ENCODE measurements around the gene C1orf226. TPM values are rescaled to one million over a fixed set of nuclear protein-coding genes. Genes with fewer than 3 reads are reported as not detected.

Gene C1orf226
- total RNA-seq, 2 donors from 2014 or later = 5.1 to 6.2 TPM

DNA sequence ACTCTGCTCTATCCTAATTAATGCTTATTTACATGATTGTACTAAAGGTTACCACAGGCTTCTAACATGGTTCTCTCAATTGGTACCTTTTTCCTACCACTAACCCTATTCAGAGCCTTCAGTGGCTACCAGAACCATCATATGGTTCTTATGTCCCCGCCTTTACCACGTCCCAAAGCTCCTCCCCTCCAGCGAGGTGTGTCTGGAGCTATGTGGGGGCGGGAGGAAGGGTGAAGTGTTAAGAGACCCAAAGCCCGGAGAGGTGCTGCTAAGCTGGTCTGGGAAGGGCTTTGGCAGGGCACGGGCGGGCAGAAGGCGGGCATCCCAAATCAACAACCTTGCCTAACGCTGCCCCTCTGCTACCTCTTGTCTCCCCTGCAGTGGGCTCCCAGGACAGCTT, 14.9 kb upstream of the C1orf226 start:
- Mint-ChIP-seq H3K4me1 (no peaks in the 10 kb centered on the region), H3K9me3 (no peaks in the 10 kb centered on the region), H3K27me3 (ENCODE audit: insufficient read depth) (peaks cover 7% of the 10 kb centered on the region), H3K27ac (no peak overlapping the region), H3K4me3 (no peak overlapping the region), H3K36me3 (ENCODE audit: low read depth) (no peaks in the 10 kb centered on the region)
- no peak for DNase-seq
- H3K4me1 ChIP-seq (ENCODE audit: control insufficient read depth, insufficient read depth, low read length) = no peaks in the 10 kb centered on the region
- H3K4me3 ChIP-seq (ENCODE audit: low read length) = no peak overlapping the region
- H3K27ac ChIP-seq (ENCODE audit: low read depth, low read length) = no peak overlapping the region
- H3K9me3 ChIP-seq (ENCODE audit: control insufficient read depth, low read length) = no peaks in the 10 kb centered on the region
- no peaks in the 10 kb centered on the region for H3K36me3 ChIP-seq (ENCODE audit: control insufficient read depth, insufficient read depth, low read length)
- 95 to 100% methylated on average over 4 to 9 of the region's 9 CpGs for WGBS, 2 experiments (ENCODE audit: insufficient coverage in 1 of 2, insufficient read length in 1 of 2)
- TF ChIP-seq, protein P1, sequence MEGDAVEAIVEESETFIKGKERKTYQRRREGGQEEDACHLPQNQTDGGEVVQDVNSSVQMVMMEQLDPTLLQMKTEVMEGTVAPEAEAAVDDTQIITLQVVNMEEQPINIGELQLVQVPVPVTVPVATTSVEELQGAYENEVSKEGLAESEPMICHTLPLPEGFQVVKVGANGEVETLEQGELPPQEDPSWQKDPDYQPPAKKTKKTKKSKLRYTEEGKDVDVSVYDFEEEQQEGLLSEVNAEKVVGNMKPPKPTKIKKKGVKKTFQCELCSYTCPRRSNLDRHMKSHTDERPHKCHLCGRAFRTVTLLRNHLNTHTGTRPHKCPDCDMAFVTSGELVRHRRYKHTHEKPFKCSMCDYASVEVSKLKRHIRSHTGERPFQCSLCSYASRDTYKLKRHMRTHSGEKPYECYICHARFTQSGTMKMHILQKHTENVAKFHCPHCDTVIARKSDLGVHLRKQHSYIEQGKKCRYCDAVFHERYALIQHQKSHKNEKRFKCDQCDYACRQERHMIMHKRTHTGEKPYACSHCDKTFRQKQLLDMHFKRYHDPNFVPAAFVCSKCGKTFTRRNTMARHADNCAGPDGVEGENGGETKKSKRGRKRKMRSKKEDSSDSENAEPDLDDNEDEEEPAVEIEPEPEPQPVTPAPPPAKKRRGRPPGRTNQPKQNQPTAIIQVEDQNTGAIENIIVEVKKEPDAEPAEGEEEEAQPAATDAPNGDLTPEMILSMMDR (conservative IDR thresholded peaks at IDR 0.05) = no peak
- H3K9ac ChIP-seq (ENCODE audit: extremely low read depth, low read length, poor library complexity, severe bottlenecking) = no peak overlapping the region
- peaks cover 4% of the 10 kb centered on the region for H3K27me3 ChIP-seq (ENCODE audit: control insufficient read depth, insufficient read depth, low read length, poor library complexity, severe bottlenecking)

DNA sequence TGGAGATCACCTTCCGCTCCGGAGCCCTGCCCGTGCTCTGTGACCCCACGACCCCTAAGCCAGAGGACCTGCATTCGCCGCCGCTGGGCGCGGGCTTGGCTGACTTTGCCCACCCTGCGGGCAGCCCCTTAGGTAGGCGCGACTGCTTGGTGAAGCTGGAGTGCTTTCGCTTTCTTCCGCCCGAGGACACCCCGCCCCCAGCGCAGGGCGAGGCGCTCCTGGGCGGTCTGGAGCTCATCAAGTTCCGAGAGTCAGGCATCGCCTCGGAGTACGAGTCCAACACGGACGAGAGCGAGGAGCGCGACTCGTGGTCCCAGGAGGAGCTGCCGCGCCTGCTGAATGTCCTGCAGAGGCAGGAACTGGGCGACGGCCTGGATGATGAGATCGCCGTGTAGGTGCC, 14.5 kb upstream of the C1orf226 start:
- Mint-ChIP-seq H3K27ac (no peak overlapping the region), H3K9me3 (no peaks in the 10 kb centered on the region), H3K4me1 (no peaks in the 10 kb centered on the region), H3K4me3 (no peak overlapping the region), H3K27me3 (ENCODE audit: insufficient read depth) (peaks cover 10% of the 10 kb centered on the region), H3K36me3 (ENCODE audit: low read depth) (no peaks in the 10 kb centered on the region)
- Histone ChIP-seq H3K27me3 (ENCODE audit: control insufficient read depth, insufficient read depth, low read length, poor library complexity, severe bottlenecking) (peaks cover 8% of the 10 kb centered on the region), H3K4me3 (ENCODE audit: low read length) (no peak overlapping the region), H3K36me3 (ENCODE audit: control insufficient read depth, insufficient read depth, low read length) (no peaks in the 10 kb centered on the region), H3K27ac (ENCODE audit: low read depth, low read length) (no peak overlapping the region), H3K9ac (ENCODE audit: extremely low read depth, low read length, poor library complexity, severe bottlenecking) (no peak overlapping the region), H3K9me3 (ENCODE audit: control insufficient read depth, low read length) (no peaks in the 10 kb centered on the region), H3K4me1 (ENCODE audit: control insufficient read depth, insufficient read depth, low read length) (no peaks in the 10 kb centered on the region)
- no peak for DNase-seq
- TF ChIP-seq, protein P1 (conservative IDR thresholded peaks at IDR 0.05) = no peak
- WGBS, 2 experiments (ENCODE audit: insufficient coverage in 1 of 2, insufficient read length in 1 of 2) = 94 to 96% methylated on average over 24 to 36 of the region's 36 CpGs

DNA sequence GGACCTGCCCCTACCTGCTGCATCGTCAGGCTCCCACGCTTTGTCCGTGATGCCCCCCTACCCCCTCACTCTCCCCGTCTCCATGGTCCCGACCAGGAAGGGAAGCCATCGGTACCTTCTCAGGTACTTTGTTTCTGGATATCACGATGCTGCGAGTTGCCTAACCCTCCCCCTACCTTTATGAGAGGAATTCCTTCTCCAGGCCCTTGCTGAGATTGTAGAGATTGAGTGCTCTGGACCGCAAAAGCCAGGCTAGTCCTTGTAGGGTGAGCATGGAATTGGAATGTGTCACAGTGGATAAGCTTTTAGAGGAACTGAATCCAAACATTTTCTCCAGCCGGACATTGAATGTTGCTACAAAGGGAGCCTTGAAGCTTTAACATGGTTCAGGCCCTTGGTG, 13.8 kb upstream of the C1orf226 start:
- TF ChIP-seq, protein P1 (conservative IDR thresholded peaks at IDR 0.05) = no peak
- H3K4me3 ChIP-seq (ENCODE audit: low read length) = no peak overlapping the region
- no peak overlapping the region for H3K27ac ChIP-seq (ENCODE audit: low read depth, low read length)
- peaks cover 11% of the 10 kb centered on the region for H3K27me3 ChIP-seq (ENCODE audit: control insufficient read depth, insufficient read depth, low read length, poor library complexity, severe bottlenecking)
- no peak overlapping the region for H3K9ac ChIP-seq (ENCODE audit: extremely low read depth, low read length, poor library complexity, severe bottlenecking)
- DNase-seq = no peak
- H3K36me3 ChIP-seq (ENCODE audit: control insufficient read depth, insufficient read depth, low read length) = no peaks in the 10 kb centered on the region
- no peaks in the 10 kb centered on the region for H3K36me3 Mint-ChIP-seq (ENCODE audit: low read depth)
- peak overlapping the region; percentile 40 for H3K27ac Mint-ChIP-seq
- no peak overlapping the region for H3K4me3 Mint-ChIP-seq
- H3K9me3 Mint-ChIP-seq = no peaks in the 10 kb centered on the region
- 90 to 96% methylated on average over 8 to 10 of the region's 10 CpGs for WGBS, 2 experiments (ENCODE audit: insufficient coverage in 1 of 2, insufficient read length in 1 of 2)
- no peaks in the 10 kb centered on the region for H3K9me3 ChIP-seq (ENCODE audit: control insufficient read depth, low read length)
- peaks cover 4% of the 10 kb centered on the region for H3K4me1 ChIP-seq (ENCODE audit: control insufficient read depth, insufficient read depth, low read length)
- H3K27me3 Mint-ChIP-seq (ENCODE audit: insufficient read depth) = peaks cover 13% of the 10 kb centered on the region
- H3K4me1 Mint-ChIP-seq = peaks cover 6% of the 10 kb centered on the region
